GM21528 (cell line): ENCODE data around the gene NME4.
"Not testable (repeated sequence)": the region's sequence is repeated elsewhere in the genome, so short reads cannot be mapped to it uniquely, and the experiment has no call there.

Source experiments
- ATAC-seq: cut with Tn5 transposase; IDR thresholded peaks from one replicate; pipeline ENCODE4 v1.9.1; 2021; ENCODE audit warnings: mild to moderate bottlenecking, moderate library complexity; ENCODE audit not compliant: unreplicated experiment, low FRiP score

Gene NME4

GRCh38 chr16:396199-396598 lies 800 bp upstream of the NME4 start:
- no peak for ATAC-seq

- ATAC-seq = no peak
Measured at GRCh38 chr16:396605-397004, 394 bp upstream of the NME4 start.

- no peak for ATAC-seq
Measured at GRCh38 chr16:397736-398332, 835 bp downstream of the NME4 start.

- ATAC-seq = no peak
Measured at GRCh38 chr16:398561-399339, 1.8 kb downstream of the NME4 start.

- ATAC-seq = no peak
Measured at GRCh38 chr16:399340-400019, 2.5 kb downstream of the NME4 start.

- ATAC-seq = no peak
Measured at GRCh38 chr16:400061-400591, 3.1 kb downstream of the NME4 start.

- ATAC-seq = peak; percentile 49
Measured at GRCh38 chr16:401468-402348, 4.7 kb downstream of the NME4 start, which contains the start of gene DECR2. DECR2 (plus strand) TSS chr16:401885; CDS start chr16:401964, 79 bp downstream.

GRCh38 chr16:404971-405486 lies 8.0 kb downstream of the NME4 start:
- ATAC-seq = no peak

- ATAC-seq = no peak
Measured at GRCh38 chr16:405548-406506, 8.8 kb downstream of the NME4 start.

GRCh38 chr16:407253-407652 lies 10.3 kb downstream of the NME4 start:
- no peak for ATAC-seq

GRCh38 chr16:410516-411178 lies 13.6 kb downstream of the NME4 start:
- ATAC-seq = no peak

GRCh38 chr16:411576-412265 lies 14.7 kb downstream of the NME4 start:
- no peak for ATAC-seq

- no peak for ATAC-seq
Measured at GRCh38 chr16:414395-415169, 17.6 kb downstream of the NME4 start.

- ATAC-seq = not testable (repeated sequence)
Measured at GRCh38 chr16:415170-415498, 18.1 kb downstream of the NME4 start.

- not testable (repeated sequence) for ATAC-seq
Measured at GRCh38 chr16:422179-422578, 25.2 kb downstream of the NME4 start.

GRCh38 chr16:424033-424622 lies 27.1 kb downstream of the NME4 start:
- ATAC-seq = no peak

GRCh38 chr16:424623-425081 lies 27.7 kb downstream of the NME4 start:
- no peak for ATAC-seq
